GM23338 (cell line): ENCODE data around the gene EXOSC3. TPM values are rescaled to one million over a fixed set of nuclear protein-coding genes. Genes with fewer than 3 reads are reported as not detected.

Source experiments
- ATAC-seq: fragments of 200-7000 bp; cut with Tn5 transposase; 3 replicates; pipeline ENCODE4 v1.9.1; 2020
- DNase-seq: peaks from one replicate; pipeline ENCODE4 v3.0.0-alpha.2; 2015; ENCODE audit warnings: low spot score
- H2AFZ ChIP-seq: fragments of 200-600 bp; sonication (generic); 2 replicates; pipeline ENCODE4 v1.8.0; 2016; ENCODE audit warnings: antibody characterized with exemption, mild to moderate bottlenecking, moderate library complexity
- H3F3A ChIP-seq: fragments of 200-600 bp; sonication (generic); replicated peaks from 2 replicates; pipeline ENCODE4 v1.8.0; 2017; ENCODE audit warnings: antibody characterized with exemption, mixed run types, low read depth
- H3K27ac ChIP-seq: fragments of 200-600 bp; sonication (generic); 2 replicates; pipeline ENCODE4 v1.6.1; 2016; ENCODE audit warnings: low read depth
- H3K27me3 ChIP-seq: fragments of 200-600 bp; sonication (generic); 2 replicates; pipeline ENCODE4 v1.8.0; 2016; ENCODE audit warnings: mild to moderate bottlenecking, mixed run types, moderate library complexity; ENCODE audit not compliant: insufficient read depth
- H3K36me3 ChIP-seq: fragments of 200-600 bp; sonication (generic); 2 replicates; pipeline ENCODE4 v1.8.0; 2016; ENCODE audit warnings: mild to moderate bottlenecking; ENCODE audit not compliant: insufficient read depth
- H3K4me1 ChIP-seq: fragments of 200-600 bp; sonication (generic); 2 replicates; pipeline ENCODE4 v1.8.0; 2016; ENCODE audit warnings: mild to moderate bottlenecking, moderate library complexity; ENCODE audit not compliant: insufficient read depth
- H3K4me2 ChIP-seq: fragments of 200-600 bp; sonication (generic); 2 replicates; pipeline ENCODE4 v1.7.1; 2017; ENCODE audit warnings: mixed run types
- H3K4me3 ChIP-seq: fragments of 200-600 bp; sonication (generic); 2 replicates; pipeline ENCODE4 v1.6.1; 2016; ENCODE audit warnings: mixed run types
- H3K79me2 ChIP-seq: fragments of 200-600 bp; sonication (generic); replicated peaks from 2 replicates; pipeline ENCODE4 v1.8.0; 2017; ENCODE audit warnings: mild to moderate bottlenecking; ENCODE audit not compliant: insufficient read depth
- H3K9me2 ChIP-seq: fragments of 200-600 bp; sonication (generic); 2 replicates; pipeline ENCODE4 v1.8.0; 2017; ENCODE audit not compliant: insufficient read depth
- H4K20me1 ChIP-seq: fragments of 200-600 bp; sonication (generic); replicated peaks from 2 replicates; pipeline ENCODE4 v1.8.0; 2017; ENCODE audit warnings: mild to moderate bottlenecking; ENCODE audit not compliant: insufficient read depth
- H3K27ac Mint-ChIP-seq: 2 replicates; pipeline ENCODE4 v1.8.0; 2020; ENCODE audit warnings: inconsistent platforms, mild to moderate bottlenecking, moderate library complexity, mixed read lengths
- H3K27me3 Mint-ChIP-seq: 3 replicates; pipeline ENCODE4 v1.8.0; 2022; ENCODE audit warnings: low read depth, mild to moderate bottlenecking, moderate library complexity, mixed read lengths, inconsistent platforms; ENCODE audit not compliant: insufficient read depth, poor library complexity
- H3K36me3 Mint-ChIP-seq: 3 replicates; pipeline ENCODE4 v1.8.0; 2021; ENCODE audit warnings: low read depth, mild to moderate bottlenecking, inconsistent platforms, moderate library complexity, mixed read lengths
- H3K4me1 Mint-ChIP-seq: 3 replicates; pipeline ENCODE4 v1.8.0; 2020; ENCODE audit warnings: mild to moderate bottlenecking, inconsistent platforms, mixed read lengths
- H3K4me3 Mint-ChIP-seq: 3 replicates; pipeline ENCODE4 v1.8.0; 2021; ENCODE audit warnings: moderate library complexity, mild to moderate bottlenecking, inconsistent platforms, mixed read lengths
- H3K9me3 Mint-ChIP-seq: 3 replicates; pipeline ENCODE4 v1.8.0; 2020; ENCODE audit warnings: moderate library complexity, mild to moderate bottlenecking, inconsistent platforms, mixed read lengths
- CREB1 ChIP-seq: fragments of 250-450 bp; sonication (Bioruptor Pico); IDR thresholded peaks from 2 replicates; pipeline ENCODE4 v1.5.0; 2020; ENCODE audit warnings: low read depth, mild to moderate bottlenecking, moderate library complexity
- EZH2phosphoT487 ChIP-seq: fragments of 200-600 bp; sonication (generic); IDR thresholded peaks from one replicate; pipeline ENCODE4 v1.8.1; 2018; ENCODE audit warnings: antibody characterized with exemption; ENCODE audit not compliant: unreplicated experiment
- POLR2AphosphoS5 ChIP-seq: IDR thresholded peaks from 2 replicates; pipeline ENCODE4 v1.6.1; 2016; ENCODE audit warnings: antibody characterized with exemption, low read depth
- STAT1 ChIP-seq: IDR thresholded peaks from one replicate; pipeline ENCODE4 v1.6.1; 2016; ENCODE audit warnings: antibody characterized with exemption; ENCODE audit not compliant: unreplicated experiment
- ZNF114 ChIP-seq: fragments of 250-450 bp; sonication (Bioruptor Pico); IDR thresholded peaks from 2 replicates; pipeline ENCODE4 v1.5.0; 2020; ENCODE audit warnings: mild to moderate bottlenecking, moderate library complexity
- ZNF331 ChIP-seq: fragments of 250-450 bp; sonication (Bioruptor Pico); IDR thresholded peaks from 2 replicates; pipeline ENCODE4 v1.5.0; 2020; ENCODE audit warnings: low read depth, mild to moderate bottlenecking, moderate library complexity
- ZNF462 ChIP-seq: fragments of 250-450 bp; sonication (Bioruptor Pico); IDR thresholded peaks from 2 replicates; pipeline ENCODE4 v1.5.0; 2020; ENCODE audit warnings: mild to moderate bottlenecking, moderate library complexity
- polyA plus RNA-seq: library from polyadenylated mRNA; unstranded; fragments of >200 nt; fragmentation: Nextera tagmentation; extraction: Ambion mirVana; gene quantifications from 2 replicates; pipeline ENCODE4 v1.2.1, GENCODE V29; 2016
- total RNA-seq: library from RNA; depleted of rRNA; stranded (reverse); fragments of >200 nt; shearing (Covaris generic); gene quantifications from 2 replicates; pipeline ENCODE4 v1.2.3, GENCODE V29; 2014

The EXOSC3 gene
- total and polyA plus RNA-seq, 2 experiments from 2014 or later, result 62.3 to 149 TPM

GRCh38 chr9:37776328-37776727 is 8.5 kb downstream of the EXOSC3 start (continued):
- no peak for TF ChIP-seq ZNF462 (CRISPR knock-in tag)

- H3K4me1 Mint-ChIP-seq, result no peaks in the 10 kb centered on the region
- H3F3A ChIP-seq, result no peaks in the 10 kb centered on the region
- no peaks in the 10 kb centered on the region for H3K9me3 Mint-ChIP-seq
- H2AFZ ChIP-seq, result no peak overlapping the region
- TF ChIP-seq ZNF331, result no peak
- TF ChIP-seq ZNF462 (CRISPR knock-in tag), result no peak
- no peak for TF ChIP-seq POLR2AphosphoS5
- no peak for TF ChIP-seq ZNF114 (CRISPR knock-in tag)
- no peak for TF ChIP-seq EZH2phosphoT487
- no peak for TF ChIP-seq CREB1
- TF ChIP-seq STAT1, result no peak
- no peak overlapping the region for H3K4me2 ChIP-seq
- no peak overlapping the region for H3K27ac ChIP-seq
- no peaks in the 10 kb centered on the region for H3K9me2 ChIP-seq
- peaks cover 6% of the 10 kb centered on the region; the same call in 1 of the 2 replicates for H4K20me1 ChIP-seq
- peaks cover 40% of the 10 kb centered on the region for H3K36me3 Mint-ChIP-seq
- no peaks in the 10 kb centered on the region for H3K79me2 ChIP-seq
- no peaks in the 10 kb centered on the region for H3K27me3 ChIP-seq
- DNase-seq (no peak), ATAC-seq (no peak)
- H3K4me3 ChIP-seq, result no peak overlapping the region
- H3K27ac Mint-ChIP-seq, result no peak overlapping the region; the same call in 1 of the 2 replicates
- H3K4me1 ChIP-seq, result no peaks in the 10 kb centered on the region
- H3K27me3 Mint-ChIP-seq, result peaks cover 3% of the 10 kb centered on the region
- no peak overlapping the region for H3K4me3 Mint-ChIP-seq
- peaks cover 23% of the 10 kb centered on the region for H3K36me3 ChIP-seq
Measured at GRCh38 chr9:37775216-37775919, 9.5 kb downstream of the EXOSC3 start.
